Measurements from ENCODE around the gene EXTL2. TPM values are rescaled to one million over a fixed set of nuclear protein-coding genes. Genes with fewer than 3 reads are reported as not detected.
"Not testable (repeated sequence)": the region's sequence is repeated elsewhere in the genome, so short reads cannot be mapped to it uniquely, and the experiment has no call there.

Gene EXTL2
- total and polyA plus RNA-seq, 2 donors: 10.6 to 12.1 TPM

DNA sequence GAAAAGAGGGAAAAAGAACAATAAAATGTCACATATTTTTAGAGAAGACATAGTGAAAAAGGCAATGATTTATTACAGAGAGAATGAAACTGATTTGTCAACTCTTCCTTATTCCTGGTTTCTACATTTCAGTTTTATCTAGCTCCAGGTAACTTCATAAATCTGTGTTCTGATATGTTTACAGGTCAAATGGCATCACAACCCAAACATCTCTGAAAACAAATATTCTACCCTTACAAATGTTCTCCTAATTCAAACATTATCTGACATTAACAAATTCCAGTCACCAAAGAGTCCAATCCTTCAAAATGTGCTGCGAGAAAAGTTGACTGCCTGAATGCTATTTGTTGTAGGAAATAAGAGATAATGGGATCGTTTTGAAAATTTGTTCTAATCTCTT is 20.2 kb downstream of the EXTL2 start:
- H3K4me1 ChIP-seq (ENCODE audit: control insufficient read depth in 2 of 2, insufficient read depth in 2 of 2, low read length in 2 of 2): peaks cover 0 to 2% of the 10 kb centered on the region in 2 donors
- no peaks in the 10 kb centered on the region for H3K27me3 ChIP-seq (ENCODE audit: control insufficient read depth in 2 of 2, insufficient read depth in 1 of 2, low read length in 1 of 2)
- H3K9me3 ChIP-seq (ENCODE audit: control insufficient read depth in 2 of 2, insufficient read depth in 1 of 2, low read length in 1 of 2): no peaks in the 10 kb centered on the region
- DNase-seq (ENCODE audit: low read depth in 6 of 9, low spot score in 9 of 9): no peak
- 94% methylated on average over 2 of the region's 2 CpGs for WGBS
- no peaks in the 10 kb centered on the region for H3K36me3 ChIP-seq (ENCODE audit: control insufficient read depth in 2 of 2, insufficient read depth in 2 of 2, low read length in 1 of 2)
- no peak overlapping the region for H3K4me3 ChIP-seq (ENCODE audit: low read length in 2 of 2)
- no peak overlapping the region for H3K27ac ChIP-seq (ENCODE audit: low read depth in 1 of 2, low read length in 1 of 2)

DNA sequence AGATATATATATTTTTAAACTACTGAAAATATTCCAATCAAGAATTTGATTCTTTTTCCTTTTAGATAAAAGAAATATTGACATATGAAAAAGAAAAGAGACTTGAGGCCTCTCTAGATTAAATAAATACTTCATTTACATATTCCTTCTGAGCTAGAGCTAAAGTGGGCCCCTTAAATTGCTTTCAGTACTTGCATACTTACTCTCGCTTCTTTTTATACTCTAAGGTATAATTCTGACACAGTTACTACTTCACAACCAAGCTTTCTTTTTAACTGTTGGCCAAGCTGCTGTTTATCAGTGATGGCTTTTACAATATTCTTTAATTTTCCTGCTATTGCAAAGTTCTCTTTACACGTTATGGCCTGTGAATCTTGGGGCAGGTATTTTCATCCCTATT is 24.6 kb downstream of the EXTL2 start:
- H3K27ac ChIP-seq (ENCODE audit: low read depth in 1 of 2, low read length in 1 of 2): no peak overlapping the region

DNA sequence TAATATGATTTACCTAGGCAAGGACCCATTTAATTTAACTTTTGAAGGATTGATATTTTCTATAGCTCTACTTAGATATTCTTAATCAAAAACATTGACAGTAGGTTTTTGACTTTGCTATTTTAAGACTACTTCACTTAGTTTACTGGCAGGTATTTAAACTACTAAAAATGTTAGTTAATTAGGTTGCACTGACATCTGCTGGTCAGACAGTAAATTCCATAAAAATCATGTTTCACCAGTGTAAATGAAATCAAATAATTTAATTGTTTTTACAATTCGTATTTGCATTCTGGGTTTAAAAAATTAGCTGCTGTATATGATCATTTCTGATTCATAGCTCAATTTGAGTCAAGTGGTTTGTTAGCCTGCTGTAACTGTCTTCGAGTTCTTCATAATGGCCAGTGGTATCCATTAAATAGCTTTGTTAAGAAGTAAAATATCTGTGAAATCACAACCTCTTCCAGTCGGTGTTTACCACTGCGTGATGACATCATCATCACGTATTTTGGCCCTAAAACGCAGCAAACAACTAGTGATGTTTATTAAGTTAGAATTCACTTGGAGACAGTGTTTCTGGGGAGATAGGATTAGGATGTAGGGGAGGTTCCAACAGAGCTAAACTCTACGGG is 26.2 kb downstream of the EXTL2 start:
- Histone ChIP-seq H3K9me3 (ENCODE audit: control insufficient read depth in 2 of 2, insufficient read depth in 1 of 2, low read length in 1 of 2) (no peaks in the 10 kb centered on the region), H3K27ac (ENCODE audit: low read depth in 1 of 2, low read length in 1 of 2) (no peak overlapping the region), H3K4me1 (ENCODE audit: control insufficient read depth in 2 of 2, insufficient read depth in 2 of 2, low read length in 2 of 2) (peaks cover 0 to 2% of the 10 kb centered on the region in 2 donors), H3K4me3 (ENCODE audit: low read length in 2 of 2) (no peak overlapping the region), H3K36me3 (ENCODE audit: control insufficient read depth in 2 of 2, insufficient read depth in 2 of 2, low read length in 1 of 2) (no peaks in the 10 kb centered on the region), H3K27me3 (ENCODE audit: control insufficient read depth in 2 of 2, insufficient read depth in 1 of 2, low read length in 1 of 2) (no peaks in the 10 kb centered on the region)
- 37% methylated on average over 7 of the region's 7 CpGs for WGBS
- DNase-seq (ENCODE audit: low read depth in 6 of 9, low spot score in 9 of 9): peak in 8 of 9 donors; percentile 8 to 59 (median 21)

More for the DNA sequence above, 24.6 kb downstream of the EXTL2 start:
- H3K27me3 ChIP-seq (ENCODE audit: control insufficient read depth in 2 of 2, insufficient read depth in 1 of 2, low read length in 1 of 2): no peaks in the 10 kb centered on the region
- peaks cover 0 to 2% of the 10 kb centered on the region in 2 donors for H3K4me1 ChIP-seq (ENCODE audit: control insufficient read depth in 2 of 2, insufficient read depth in 2 of 2, low read length in 2 of 2)
- no peaks in the 10 kb centered on the region for H3K36me3 ChIP-seq (ENCODE audit: control insufficient read depth in 2 of 2, insufficient read depth in 2 of 2, low read length in 1 of 2)
- no peaks in the 10 kb centered on the region for H3K9me3 ChIP-seq (ENCODE audit: control insufficient read depth in 2 of 2, insufficient read depth in 1 of 2, low read length in 1 of 2)
- no peak overlapping the region for H3K4me3 ChIP-seq (ENCODE audit: low read length in 2 of 2)
- 95% methylated on average over 2 of the region's 2 CpGs for WGBS
- no peak for DNase-seq (ENCODE audit: low read depth in 6 of 9, low spot score in 9 of 9)

DNA sequence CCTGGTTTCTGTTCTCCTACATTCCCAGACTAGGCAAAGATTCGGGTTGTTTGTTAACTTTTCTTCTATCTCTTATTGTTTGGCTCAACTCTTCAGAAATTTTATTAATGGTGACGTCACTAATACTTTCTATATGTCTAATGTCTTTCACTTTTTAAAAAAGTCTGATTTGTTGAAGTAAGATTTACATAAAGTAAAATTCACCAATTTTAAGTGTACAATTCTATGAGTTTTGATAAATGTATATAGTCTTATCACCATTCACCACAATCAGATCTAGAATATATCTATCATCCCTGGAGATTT is 27.8 kb downstream of the EXTL2 start:
- Histone ChIP-seq H3K36me3 (ENCODE audit: control insufficient read depth in 2 of 2, insufficient read depth in 2 of 2, low read length in 1 of 2) (no peaks in the 10 kb centered on the region), H3K4me1 (ENCODE audit: control insufficient read depth in 2 of 2, insufficient read depth in 2 of 2, low read length in 2 of 2) (peaks cover 0 to 2% of the 10 kb centered on the region in 2 donors)

DNA sequence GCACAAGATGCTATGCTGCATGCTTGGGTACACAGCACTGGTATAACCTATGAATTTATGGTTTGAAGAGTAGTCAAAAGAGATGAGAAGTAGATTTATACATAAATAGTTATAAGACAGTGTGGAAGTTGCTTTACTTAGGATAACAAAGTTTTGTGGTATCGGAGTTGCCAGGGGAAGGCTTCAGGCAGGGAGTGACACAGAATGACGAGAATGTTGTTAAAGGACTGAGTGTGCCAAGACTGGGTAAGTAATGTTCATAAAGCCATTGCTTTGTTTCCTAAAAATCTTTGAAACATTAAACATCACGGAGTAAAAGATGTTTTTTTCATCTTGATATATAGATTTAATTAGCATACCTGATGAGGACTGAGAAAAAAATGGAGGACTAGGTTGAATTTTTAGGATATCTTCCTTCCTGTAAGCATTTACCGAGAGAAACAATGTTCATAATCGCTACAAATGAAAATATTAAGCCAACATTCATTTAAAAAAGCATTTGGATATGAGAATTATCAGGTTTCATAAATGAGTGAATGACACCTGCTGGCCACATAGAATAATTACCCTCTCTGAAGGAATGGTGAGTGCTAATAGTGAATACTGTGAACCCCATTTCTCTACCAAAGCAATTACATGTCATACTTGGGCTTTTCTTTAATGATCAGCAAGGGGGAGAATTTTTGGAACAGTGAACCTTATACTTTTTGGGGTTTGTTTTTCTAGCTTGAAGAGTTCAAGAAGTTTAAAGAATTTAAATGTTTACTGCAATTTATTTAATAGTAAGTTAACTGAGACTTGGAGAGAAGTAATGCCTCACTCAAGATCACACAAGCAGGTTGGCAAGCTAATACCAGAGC is 28.4 kb downstream of the EXTL2 start:
- peaks cover 0 to 2% of the 10 kb centered on the region in 2 donors for H3K4me1 ChIP-seq (ENCODE audit: control insufficient read depth in 2 of 2, insufficient read depth in 2 of 2, low read length in 2 of 2)
- no peak overlapping the region for H3K27ac ChIP-seq (ENCODE audit: low read depth in 1 of 2, low read length in 1 of 2)
- H3K9me3 ChIP-seq (ENCODE audit: control insufficient read depth in 2 of 2, insufficient read depth in 1 of 2, low read length in 1 of 2): no peaks in the 10 kb centered on the region
- H3K36me3 ChIP-seq (ENCODE audit: control insufficient read depth in 2 of 2, insufficient read depth in 2 of 2, low read length in 1 of 2): no peaks in the 10 kb centered on the region
- H3K27me3 ChIP-seq (ENCODE audit: control insufficient read depth in 2 of 2, insufficient read depth in 1 of 2, low read length in 1 of 2): no peaks in the 10 kb centered on the region
- H3K4me3 ChIP-seq (ENCODE audit: low read length in 2 of 2): no peak overlapping the region
- 57% methylated on average over 5 of the region's 5 CpGs for WGBS
- DNase-seq (ENCODE audit: low read depth in 6 of 9, low spot score in 9 of 9): peak in 1 of 9 donors; percentile 19

More for the DNA sequence above, 27.8 kb downstream of the EXTL2 start:
- no peak overlapping the region for H3K27ac ChIP-seq (ENCODE audit: low read depth in 1 of 2, low read length in 1 of 2)
- DNase-seq (ENCODE audit: low read depth in 6 of 9, low spot score in 9 of 9): no peak
- H3K9me3 ChIP-seq (ENCODE audit: control insufficient read depth in 2 of 2, insufficient read depth in 1 of 2, low read length in 1 of 2): no peaks in the 10 kb centered on the region
- no peak overlapping the region for H3K4me3 ChIP-seq (ENCODE audit: low read length in 2 of 2)
- no peaks in the 10 kb centered on the region for H3K27me3 ChIP-seq (ENCODE audit: control insufficient read depth in 2 of 2, insufficient read depth in 1 of 2, low read length in 1 of 2)
- WGBS: 94% methylated on average over 2 of the region's 2 CpGs

DNA sequence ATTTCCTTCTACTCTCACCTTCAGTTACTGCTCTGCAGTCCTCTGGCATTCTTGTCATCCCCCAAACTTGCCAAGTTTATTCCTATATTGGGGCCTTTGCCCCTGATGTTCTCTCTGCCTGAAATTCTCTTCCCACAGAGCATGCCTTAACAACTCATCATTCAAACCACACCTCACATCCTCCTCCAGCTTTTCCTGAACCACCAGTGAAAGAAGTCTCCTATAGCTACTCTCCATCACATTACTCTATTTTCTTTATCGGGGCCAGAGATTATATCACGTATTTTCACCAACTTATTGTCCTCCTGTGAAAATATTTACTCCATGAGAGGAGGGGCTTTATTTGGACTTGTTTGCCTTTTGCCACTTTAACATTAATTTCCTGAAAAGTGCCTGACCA is 32.1 kb downstream of the EXTL2 start:
- no peaks in the 10 kb centered on the region for H3K4me1 ChIP-seq (ENCODE audit: control insufficient read depth in 2 of 2, insufficient read depth in 2 of 2, low read length in 2 of 2)
- H3K27me3 ChIP-seq (ENCODE audit: control insufficient read depth in 2 of 2, insufficient read depth in 1 of 2, low read length in 1 of 2): no peaks in the 10 kb centered on the region
- no peak overlapping the region for H3K27ac ChIP-seq (ENCODE audit: low read depth in 1 of 2, low read length in 1 of 2)
- H3K9me3 ChIP-seq (ENCODE audit: control insufficient read depth in 2 of 2, insufficient read depth in 1 of 2, low read length in 1 of 2): no peaks in the 10 kb centered on the region
- no peak for DNase-seq (ENCODE audit: low read depth in 6 of 9, low spot score in 9 of 9)
- over 99% methylated on average over 2 of the region's 2 CpGs for WGBS
- H3K4me3 ChIP-seq (ENCODE audit: low read length in 2 of 2): no peak overlapping the region
- H3K36me3 ChIP-seq (ENCODE audit: control insufficient read depth in 2 of 2, insufficient read depth in 2 of 2, low read length in 1 of 2): no peaks in the 10 kb centered on the region

DNA sequence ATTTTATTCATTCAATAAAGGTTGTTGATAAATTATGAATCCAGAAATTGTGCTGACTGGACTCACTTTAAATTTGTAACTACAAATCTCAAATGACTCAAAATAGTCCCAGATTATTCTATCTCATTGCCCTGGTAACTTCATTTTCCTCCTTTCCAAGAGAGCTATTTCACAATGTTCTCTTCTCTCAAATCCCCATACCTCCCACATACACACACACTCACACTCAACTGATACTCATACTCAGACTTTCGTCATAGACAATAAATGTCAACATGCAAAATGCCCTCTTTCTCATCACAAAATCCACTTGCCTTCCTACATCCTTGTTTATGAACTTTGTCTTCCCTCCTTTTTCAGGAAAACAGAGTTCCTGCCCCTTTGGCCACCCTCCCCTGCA is 33.3 kb downstream of the EXTL2 start:
- WGBS: 97% methylated on average over 1 of the region's 1 CpG
- Histone ChIP-seq H3K4me1 (ENCODE audit: control insufficient read depth in 2 of 2, insufficient read depth in 2 of 2, low read length in 2 of 2) (no peaks in the 10 kb centered on the region), H3K36me3 (ENCODE audit: control insufficient read depth in 2 of 2, insufficient read depth in 2 of 2, low read length in 1 of 2) (no peaks in the 10 kb centered on the region), H3K27ac (ENCODE audit: low read depth in 1 of 2, low read length in 1 of 2) (no peak overlapping the region), H3K27me3 (ENCODE audit: control insufficient read depth in 2 of 2, insufficient read depth in 1 of 2, low read length in 1 of 2) (no peaks in the 10 kb centered on the region), H3K4me3 (ENCODE audit: low read length in 2 of 2) (no peak overlapping the region), H3K9me3 (ENCODE audit: control insufficient read depth in 2 of 2, insufficient read depth in 1 of 2, low read length in 1 of 2) (no peaks in the 10 kb centered on the region)
- DNase-seq (ENCODE audit: low read depth in 6 of 9, low spot score in 9 of 9): no peak

DNA sequence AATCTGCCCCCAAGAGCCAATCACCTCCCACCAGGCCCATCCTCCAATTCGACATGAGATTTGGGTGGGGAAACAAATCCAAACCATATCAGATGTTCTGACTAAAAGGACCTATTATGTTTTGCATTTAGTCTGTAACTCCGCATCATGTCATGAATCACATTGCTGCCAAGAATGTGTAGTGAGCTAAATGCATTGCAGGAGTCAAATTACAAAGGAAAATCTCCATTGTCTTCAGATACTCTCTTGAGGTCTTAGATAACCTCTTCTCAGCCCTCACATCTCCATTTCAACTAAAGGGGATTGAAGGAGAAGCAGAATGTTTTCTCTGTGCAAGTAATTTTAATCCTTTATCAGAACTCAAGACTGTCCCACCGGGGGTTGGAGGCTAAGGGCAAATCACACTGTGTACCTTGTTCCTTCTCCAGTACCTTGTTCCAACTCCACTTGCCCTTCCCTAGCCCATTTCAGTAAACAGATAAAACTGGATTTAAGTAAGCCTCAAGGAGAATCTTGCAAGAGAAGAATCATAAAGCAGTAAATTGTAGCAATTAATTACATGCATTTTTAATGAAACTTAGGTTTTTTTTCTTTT is 34.1 kb downstream of the EXTL2 start:
- H3K9me3 ChIP-seq (ENCODE audit: control insufficient read depth in 2 of 2, insufficient read depth in 1 of 2, low read length in 1 of 2): no peaks in the 10 kb centered on the region
- 93% methylated on average over 3 of the region's 3 CpGs for WGBS
- peak in 1 of 9 donors; percentile 5 for DNase-seq (ENCODE audit: low read depth in 6 of 9, low spot score in 9 of 9)
- no peak overlapping the region for H3K27ac ChIP-seq (ENCODE audit: low read depth in 1 of 2, low read length in 1 of 2)
- no peaks in the 10 kb centered on the region for H3K27me3 ChIP-seq (ENCODE audit: control insufficient read depth in 2 of 2, insufficient read depth in 1 of 2, low read length in 1 of 2)
- H3K4me3 ChIP-seq (ENCODE audit: low read length in 2 of 2): no peak overlapping the region
- no peaks in the 10 kb centered on the region for H3K4me1 ChIP-seq (ENCODE audit: control insufficient read depth in 2 of 2, insufficient read depth in 2 of 2, low read length in 2 of 2)
- no peaks in the 10 kb centered on the region for H3K36me3 ChIP-seq (ENCODE audit: control insufficient read depth in 2 of 2, insufficient read depth in 2 of 2, low read length in 1 of 2)

DNA sequence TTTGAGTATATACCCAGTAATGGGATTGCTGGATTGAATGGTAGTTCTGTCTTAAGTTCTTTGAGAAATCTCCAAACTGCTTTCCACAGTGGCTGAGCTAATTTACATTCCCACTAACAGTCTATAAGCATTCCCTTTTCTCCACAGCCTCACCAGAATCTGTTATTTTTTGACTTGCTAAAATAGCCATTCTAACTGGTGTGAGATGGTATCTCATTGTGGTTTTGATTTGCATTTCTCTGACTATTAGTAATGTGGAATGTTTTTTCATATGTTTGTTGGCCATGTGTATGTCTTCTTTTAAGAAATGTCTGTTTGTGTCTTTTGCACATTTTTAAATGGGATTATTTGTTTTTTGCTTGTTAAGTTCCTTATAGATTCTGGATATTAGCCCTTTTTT is 39.5 kb downstream of the EXTL2 start:
- DNase-seq (ENCODE audit: low read depth in 6 of 9, low spot score in 9 of 9); H3K27ac ChIP-seq (ENCODE audit: low read depth in 1 of 2, low read length in 1 of 2); H3K9me3 ChIP-seq (ENCODE audit: control insufficient read depth in 2 of 2, insufficient read depth in 1 of 2, low read length in 1 of 2); H3K4me1 ChIP-seq (ENCODE audit: control insufficient read depth in 2 of 2, insufficient read depth in 2 of 2, low read length in 2 of 2); H3K27me3 ChIP-seq (ENCODE audit: control insufficient read depth in 2 of 2, insufficient read depth in 1 of 2, low read length in 1 of 2); H3K36me3 ChIP-seq (ENCODE audit: control insufficient read depth in 2 of 2, insufficient read depth in 2 of 2, low read length in 1 of 2); H3K4me3 ChIP-seq (ENCODE audit: low read length in 2 of 2): not testable (repeated sequence)

Measured in thymus (tissue), 11 donors.